ENCODE results near the gene GAN.

DNA sequence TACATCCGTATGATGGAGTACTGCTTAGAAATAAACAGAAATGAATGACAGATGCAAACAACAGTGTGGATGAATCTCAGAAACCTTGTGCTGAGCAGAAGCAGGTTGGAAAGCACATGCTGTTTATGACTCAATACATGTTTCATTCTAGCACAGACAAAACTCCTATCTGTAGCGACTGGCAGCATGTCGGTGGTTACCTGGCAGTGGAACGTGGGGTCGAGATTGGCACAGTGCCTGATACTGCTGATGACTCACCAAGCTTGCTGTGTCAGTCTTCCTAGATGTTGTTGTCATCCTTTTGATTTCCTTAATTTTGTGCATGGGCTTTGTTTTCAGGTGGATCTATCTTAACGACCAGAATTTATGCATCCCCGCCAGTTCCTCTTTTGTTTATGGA lies 62.1 kb downstream of the GAN start:
- TF ChIP-seq, protein P1, sequence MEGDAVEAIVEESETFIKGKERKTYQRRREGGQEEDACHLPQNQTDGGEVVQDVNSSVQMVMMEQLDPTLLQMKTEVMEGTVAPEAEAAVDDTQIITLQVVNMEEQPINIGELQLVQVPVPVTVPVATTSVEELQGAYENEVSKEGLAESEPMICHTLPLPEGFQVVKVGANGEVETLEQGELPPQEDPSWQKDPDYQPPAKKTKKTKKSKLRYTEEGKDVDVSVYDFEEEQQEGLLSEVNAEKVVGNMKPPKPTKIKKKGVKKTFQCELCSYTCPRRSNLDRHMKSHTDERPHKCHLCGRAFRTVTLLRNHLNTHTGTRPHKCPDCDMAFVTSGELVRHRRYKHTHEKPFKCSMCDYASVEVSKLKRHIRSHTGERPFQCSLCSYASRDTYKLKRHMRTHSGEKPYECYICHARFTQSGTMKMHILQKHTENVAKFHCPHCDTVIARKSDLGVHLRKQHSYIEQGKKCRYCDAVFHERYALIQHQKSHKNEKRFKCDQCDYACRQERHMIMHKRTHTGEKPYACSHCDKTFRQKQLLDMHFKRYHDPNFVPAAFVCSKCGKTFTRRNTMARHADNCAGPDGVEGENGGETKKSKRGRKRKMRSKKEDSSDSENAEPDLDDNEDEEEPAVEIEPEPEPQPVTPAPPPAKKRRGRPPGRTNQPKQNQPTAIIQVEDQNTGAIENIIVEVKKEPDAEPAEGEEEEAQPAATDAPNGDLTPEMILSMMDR (IDR thresholded peaks at IDR 0.05) = no peak
- no peak for TF ChIP-seq EZH2 (IDR thresholded peaks at IDR 0.05; ENCODE audit: borderline replicate concordance, insufficient read depth, low read depth, low read length, poor library complexity, severe bottlenecking)
